GM21786 (cell line): Measurements from ENCODE around the gene ACSS2.

Experiments
- ATAC-seq: cut with Tn5 transposase; IDR thresholded peaks from one replicate; pipeline ENCODE4 v1.9.1; 2021; ENCODE audit not compliant: unreplicated experiment

The ACSS2 gene

GRCh38 chr20:34945315-34946077, 69.1 kb downstream of the ACSS2 start:
- ATAC-seq, result no peak

GRCh38 chr20:34946661-34947060, 70.2 kb downstream of the ACSS2 start:
- ATAC-seq, result no peak

DNA sequence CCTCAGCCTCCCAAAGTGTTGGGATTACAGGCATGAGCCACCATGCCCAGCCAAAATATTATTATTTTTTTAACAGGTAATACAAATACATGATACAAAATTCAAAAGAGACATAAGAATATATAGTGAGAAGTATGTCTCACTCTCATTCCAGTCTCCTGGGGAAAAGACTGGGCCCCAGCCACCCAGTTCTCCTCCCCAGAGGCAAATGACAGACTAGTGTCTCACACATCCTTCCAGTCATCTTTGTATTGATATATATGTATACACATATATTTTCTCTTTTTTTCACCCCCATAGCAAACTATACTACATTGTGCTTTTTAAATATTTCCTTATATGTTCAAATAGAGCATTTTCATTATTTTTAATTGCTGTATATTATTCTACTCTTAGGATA, 70.9 kb downstream of the ACSS2 start:
- ATAC-seq, result no peak

DNA sequence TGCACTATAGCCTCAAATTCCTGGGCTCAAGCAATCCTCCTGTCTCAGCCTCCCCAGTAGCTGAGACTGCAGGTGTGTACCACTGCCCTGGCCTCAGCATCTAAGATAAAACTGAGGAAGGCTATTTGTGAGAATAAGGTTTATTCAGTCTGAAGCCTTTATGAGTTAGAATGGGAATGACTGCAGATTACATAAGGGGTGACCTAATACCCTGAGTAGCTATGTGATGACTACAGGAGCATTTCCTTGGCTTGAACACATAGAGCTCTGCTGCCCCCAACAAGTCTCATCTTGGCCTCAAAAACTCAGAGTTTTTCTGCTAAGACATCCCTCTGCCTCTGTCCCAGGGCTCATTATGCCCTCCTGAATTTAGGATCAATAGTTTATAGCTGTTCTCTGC, 71.6 kb downstream of the ACSS2 start:
- ATAC-seq, result no peak

GRCh38 chr20:34949120-34949519, 72.7 kb downstream of the ACSS2 start:
- no peak for ATAC-seq

DNA sequence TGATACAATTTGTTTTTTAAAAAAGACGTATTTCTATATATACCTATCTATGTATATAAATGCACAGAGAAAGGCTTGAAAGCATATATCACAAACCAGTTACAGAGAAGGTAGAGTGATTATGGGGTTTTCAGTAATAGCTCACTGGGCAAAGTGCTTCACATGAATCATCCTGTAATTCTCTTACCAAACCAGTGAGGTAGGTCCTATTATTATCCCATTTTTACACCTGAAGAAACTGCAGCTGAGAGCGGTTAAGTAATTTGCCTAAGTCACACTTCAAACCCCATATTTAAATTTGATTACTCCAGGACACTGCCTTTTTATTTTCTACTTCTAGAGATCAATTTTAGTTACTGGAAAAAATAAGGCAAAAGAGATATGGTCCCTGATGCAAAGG, 74.8 kb downstream of the ACSS2 start:
- no peak for ATAC-seq

- no peak for ATAC-seq
Measured at GRCh38 chr20:34951652-34952051, 75.2 kb downstream of the ACSS2 start.

- ATAC-seq, result no peak
Measured at GRCh38 chr20:34952671-34953070, 76.3 kb downstream of the ACSS2 start.

GRCh38 chr20:34953960-34954359, 77.5 kb downstream of the ACSS2 start:
- no peak for ATAC-seq

DNA sequence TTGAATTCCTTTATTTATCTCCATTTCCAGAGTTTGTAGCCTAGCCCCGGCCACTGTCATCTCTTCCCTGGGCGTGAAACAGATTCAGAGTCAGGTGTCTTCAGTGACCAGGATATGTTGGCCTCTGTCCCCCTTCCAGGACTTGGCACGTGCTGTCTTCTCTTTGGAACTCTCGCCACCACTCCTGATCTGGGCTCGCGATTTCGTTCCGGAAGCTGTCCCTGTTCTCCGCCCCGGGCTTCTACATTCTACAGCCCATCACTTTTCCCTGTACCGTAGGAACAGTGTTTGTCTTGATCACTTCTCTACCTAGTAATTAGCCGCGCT, 78.5 kb downstream of the ACSS2 start:
- ATAC-seq, result no peak

DNA sequence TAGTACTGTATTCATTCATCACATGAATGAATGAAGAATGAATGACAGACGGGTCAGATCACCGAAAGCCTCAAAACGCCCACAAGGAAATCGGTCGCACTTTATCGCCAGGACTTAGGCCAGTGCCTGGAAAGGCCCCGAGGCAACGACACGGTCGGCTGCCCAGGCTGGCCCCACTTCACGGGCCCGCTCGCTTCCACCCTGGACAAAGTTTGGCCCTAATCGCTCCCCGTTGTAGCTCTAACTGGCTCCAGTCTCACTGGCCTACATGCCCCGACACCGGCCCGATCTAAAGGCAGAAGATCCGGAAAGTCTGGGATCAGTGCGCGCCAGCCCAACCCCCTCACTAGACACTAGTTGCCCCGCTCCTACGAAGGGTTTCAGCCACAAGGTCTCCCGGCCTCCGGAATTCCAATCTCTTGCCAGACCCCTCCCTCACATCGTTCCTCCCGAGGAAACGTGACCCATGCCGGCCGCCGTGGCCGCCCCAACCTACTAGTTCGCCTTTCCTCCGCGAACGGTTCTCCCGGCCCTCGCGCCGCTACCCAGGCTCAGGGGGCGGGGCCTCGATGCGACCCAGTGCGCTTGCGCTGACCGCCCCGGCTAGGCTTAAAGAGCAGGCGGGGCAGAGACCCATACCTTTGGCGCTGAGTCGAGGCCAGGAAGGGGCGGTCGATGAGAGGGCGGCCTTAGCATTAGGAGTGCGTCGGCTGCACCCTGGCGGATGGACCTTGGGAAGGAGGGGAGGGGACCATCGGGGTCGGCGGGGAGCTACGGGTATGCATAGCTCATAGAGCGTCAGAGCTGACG, 79.0 kb downstream of the ACSS2 start, which contains the start of the genes GSS and MYH7B:
TSS of gene GSS (minus strand) at position 576 of the 810 bp plus-strand sequence. CDS start 3,954 bp downstream, outside the sequence.
TSS of gene MYH7B (plus strand) at position 638 of the 810 bp plus-strand sequence. CDS start 22,138 bp downstream, outside the sequence.
- peak; percentile 81 for ATAC-seq

- ATAC-seq, result no peak
Measured at GRCh38 chr20:34956041-34956458, 79.6 kb downstream of the ACSS2 start.

DNA sequence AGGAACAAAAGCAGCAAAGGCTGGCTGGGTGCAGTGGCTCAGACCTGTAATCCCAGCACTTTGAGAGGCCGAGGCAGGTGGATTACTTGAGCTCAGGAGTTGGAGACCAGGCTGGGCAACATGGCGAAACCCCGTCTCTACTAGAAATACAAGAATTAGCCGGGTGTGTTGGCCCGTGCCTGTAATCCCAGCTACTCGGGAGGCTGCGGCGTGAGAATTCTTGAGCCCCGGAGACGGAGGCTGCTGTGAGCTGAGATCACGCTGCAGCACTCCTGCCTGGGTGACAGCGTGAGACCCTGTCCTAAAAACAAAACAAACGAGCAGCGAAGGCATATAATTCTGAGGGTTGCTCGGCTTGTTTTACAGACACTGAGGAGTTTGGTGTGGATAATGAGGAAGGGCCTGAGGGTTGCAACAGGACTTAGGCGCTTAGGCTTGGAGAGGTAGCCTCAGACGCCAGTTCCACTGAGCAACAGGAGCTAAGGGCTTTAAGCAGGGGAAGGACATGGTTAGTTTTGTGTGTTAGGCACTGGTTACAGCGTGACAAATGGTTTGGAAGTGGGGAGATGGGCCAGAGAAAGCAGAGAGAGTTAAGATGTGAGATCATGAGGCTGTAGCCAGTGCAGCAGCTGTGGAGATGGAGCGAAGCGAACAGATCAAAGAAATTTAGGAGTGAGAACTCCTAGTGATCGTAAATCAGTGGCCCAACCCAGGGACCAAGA, 80.5 kb downstream of the ACSS2 start:
- ATAC-seq, result no peak

- no peak for ATAC-seq
Measured at GRCh38 chr20:34964486-34964885, 88.1 kb downstream of the ACSS2 start.

DNA sequence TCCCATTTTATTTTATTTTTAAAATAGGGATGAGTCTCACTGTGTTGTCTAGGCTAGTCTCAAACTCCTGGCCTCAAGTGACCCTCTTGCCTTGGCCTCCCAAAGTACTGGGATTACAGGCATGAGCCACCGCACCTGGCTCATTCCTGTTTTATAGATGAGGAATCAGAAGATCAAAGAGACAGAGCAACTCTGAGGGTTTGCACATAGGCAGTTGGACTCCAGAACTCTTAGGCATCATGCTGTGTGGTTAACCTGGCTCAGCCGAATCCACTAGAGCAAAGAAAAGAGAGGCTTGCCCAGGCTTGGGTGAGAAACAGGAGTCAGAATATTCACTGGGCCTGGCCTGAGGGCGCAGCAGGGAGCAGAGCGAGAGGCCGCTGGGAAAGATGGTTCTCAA, 88.6 kb downstream of the ACSS2 start:
- ATAC-seq, result no peak

DNA sequence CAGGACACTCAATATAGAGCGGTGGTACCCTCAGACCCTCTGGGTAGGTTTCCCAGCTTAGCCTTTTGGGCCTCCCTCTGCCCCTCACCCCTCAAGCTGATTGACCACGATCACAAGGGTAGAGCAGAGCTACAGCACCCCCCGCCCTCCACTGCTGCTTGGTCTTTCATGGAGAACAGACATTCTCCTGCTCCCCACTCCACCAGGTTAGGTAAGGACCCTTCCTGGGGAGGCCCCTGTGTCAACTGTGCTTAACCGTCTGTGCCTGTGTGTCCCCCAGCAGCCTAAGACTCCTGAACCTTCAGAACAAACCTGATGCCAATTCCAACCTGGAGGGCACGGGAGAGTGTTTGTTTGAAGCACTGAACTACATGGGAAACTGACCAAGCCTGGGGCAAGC, 91.0 kb downstream of the ACSS2 start:
- ATAC-seq, result no peak

- no peak for ATAC-seq
Measured at GRCh38 chr20:34968042-34968775, 91.8 kb downstream of the ACSS2 start.

- ATAC-seq, result no peak
Measured at GRCh38 chr20:34970193-34970840, 93.9 kb downstream of the ACSS2 start.

DNA sequence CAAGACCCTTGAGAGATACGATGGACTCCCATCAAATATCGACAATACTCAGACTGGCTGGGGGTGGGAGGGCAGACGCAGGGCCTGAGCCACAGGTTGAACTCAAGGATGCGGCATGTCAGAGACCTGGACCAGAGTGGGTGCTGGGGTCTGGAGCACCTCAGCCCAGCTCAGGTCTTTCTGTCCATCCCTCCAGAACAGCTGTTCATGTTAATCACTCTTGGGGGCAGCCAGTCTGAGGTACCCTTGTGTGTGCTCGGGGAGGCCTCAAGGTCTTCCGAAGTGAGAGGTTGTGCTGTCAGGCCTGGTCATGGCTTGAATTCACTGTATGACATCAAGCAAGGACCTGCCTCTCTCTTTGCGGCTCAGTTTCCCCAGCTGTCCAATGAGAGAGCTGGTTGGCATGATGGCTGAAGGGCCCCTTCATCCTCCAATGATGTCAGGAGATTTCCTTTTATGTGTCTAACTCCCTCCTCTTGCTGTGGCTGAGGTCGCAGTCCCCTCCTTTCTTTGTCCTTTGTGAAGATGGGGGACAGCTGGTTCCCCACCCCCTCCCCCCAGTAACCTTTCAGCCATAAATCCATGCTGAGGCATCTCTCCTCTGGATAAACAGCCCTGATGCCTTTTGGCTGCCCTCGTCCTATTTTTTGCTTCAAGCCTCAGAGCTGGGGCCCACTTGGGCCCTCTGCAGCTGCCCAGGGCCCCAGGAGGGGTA, 94.6 kb downstream of the ACSS2 start:
- ATAC-seq, result no peak
